HepG2 (cell line): ENCODE results near the gene RAD23A. TPM values are rescaled to one million over a fixed set of nuclear protein-coding genes. Genes with fewer than 3 reads are reported as not detected.

ENCODE experiments used
- ELK4 ChIP-seq: sonication (generic); formaldehyde crosslinking; IDR thresholded peaks from 2 replicates; pipeline ENCODE4 v1.9.0; 2021; ENCODE audit warnings: missing genetic modification reagents, borderline replicate concordance
- GABPA ChIP-seq, 2 experiments: IDR thresholded peaks; 2 replicates each; pipeline ENCODE4 v1.6.1; 2011 to 2016; ENCODE audit warnings: low read depth in 2 of 2, low read length in 1 of 2, missing biosample characterization in 1 of 2, missing genetic modification characterization in 1 of 2
- MIXL1 ChIP-seq: IDR thresholded peaks from 2 replicates; pipeline ENCODE4 v1.6.1; 2016
- NFE2L1 ChIP-seq: sonication (generic); formaldehyde crosslinking; IDR thresholded peaks from 2 replicates; pipeline ENCODE4 v1.4.0; 2020; ENCODE audit warnings: missing genetic modification reagents, mild to moderate bottlenecking, borderline replicate concordance
- NFIB ChIP-seq: sonication (generic); formaldehyde crosslinking; IDR thresholded peaks from 2 replicates; pipeline ENCODE4 v1.9.0; 2021; ENCODE audit warnings: missing genetic modification reagents, mild to moderate bottlenecking, borderline replicate concordance
- XBP1 ChIP-seq: sonication (generic); formaldehyde crosslinking; IDR thresholded peaks from 2 replicates; pipeline ENCODE4 v1.5.0; 2020; ENCODE audit warnings: missing genetic modification reagents
- ZBTB38 ChIP-seq: sonication (generic); formaldehyde crosslinking; IDR thresholded peaks from 2 replicates; pipeline ENCODE4 v1.5.1; 2020; ENCODE audit warnings: mild to moderate bottlenecking, missing genetic modification reagents
- ZNF17 ChIP-seq: sonication (generic); formaldehyde crosslinking; IDR thresholded peaks from 2 replicates; pipeline ENCODE4 v1.5.0; 2020; ENCODE audit warnings: mild to moderate bottlenecking, missing genetic modification reagents
- ZNF484 ChIP-seq: sonication (generic); formaldehyde crosslinking; IDR thresholded peaks from 2 replicates; pipeline ENCODE4 v1.5.1; 2020; ENCODE audit warnings: mild to moderate bottlenecking, low read depth, missing genetic modification reagents, borderline replicate concordance
- ZNF609 ChIP-seq: sonication (generic); formaldehyde crosslinking; IDR thresholded peaks from 2 replicates; pipeline ENCODE4 v1.4.0; 2020; ENCODE audit warnings: mild to moderate bottlenecking, missing genetic modification reagents, borderline replicate concordance
- ZNF614 ChIP-seq: IDR thresholded peaks from 2 replicates; pipeline ENCODE4 v1.6.1; 2018; ENCODE audit warnings: missing biosample characterization, missing genetic modification reagents, inconsistent platforms, borderline replicate concordance
- ZNF841 ChIP-seq: sonication (generic); formaldehyde crosslinking; IDR thresholded peaks from 2 replicates; pipeline ENCODE4 v1.8.1; 2023; ENCODE audit warnings: missing genetic modification reagents, borderline replicate concordance
- polyA plus RNA-seq, 8 experiments: library from polyadenylated mRNA; depleted of rRNA in 3 of 8; stranded (reverse) in 7 of 8; unstranded in 1 of 8; fragments of >200 nt; fragmentation: Illumina TruSeq in 4 of 8; extraction: Trizol in 4 of 8; gene quantifications; 2 replicates each; pipeline versions ENCODE4 v1.2.1 to v1.2.3, GENCODE V29; 2011 to 2016; ENCODE audit warnings: low read depth in 4 of 8, missing spikeins in 1 of 8, mixed read lengths in 1 of 8; ENCODE audit not compliant: insufficient read depth in 1 of 8
- total RNA-seq, 5 experiments: library from RNA; depleted of rRNA; stranded (reverse); fragments of >200 nt; fragmentation: Illumina TruSeq; extraction: Trizol; gene quantifications; 2 replicates each; pipeline ENCODE4 v1.2.3, GENCODE V29; 2016; ENCODE audit warnings: low read depth in 1 of 5
- TF ChIP-seq, protein P1 (sequence below): sonication (generic); formaldehyde crosslinking; IDR thresholded peaks from 2 replicates; pipeline ENCODE4 v1.5.0; 2020; ENCODE audit warnings: mild to moderate bottlenecking, missing genetic modification reagents, borderline replicate concordance
- TF ChIP-seq, protein P2 (sequence below): sonication (generic); formaldehyde crosslinking; IDR thresholded peaks from 2 replicates; pipeline ENCODE4 v1.4.0; 2020; ENCODE audit warnings: missing genetic modification reagents
- TF ChIP-seq, protein P3 (sequence below): sonication (generic); formaldehyde crosslinking; IDR thresholded peaks from 2 replicates; pipeline ENCODE4 v1.8.0; 2022; ENCODE audit warnings: low read depth, missing genetic modification reagents

Gene RAD23A
- total and polyA plus RNA-seq, 2 of the 13 experiments (the other 11 are each of a cell fraction or from before 2014, with no cell fraction given), result 42.5 to 54.2 TPM

DNA sequence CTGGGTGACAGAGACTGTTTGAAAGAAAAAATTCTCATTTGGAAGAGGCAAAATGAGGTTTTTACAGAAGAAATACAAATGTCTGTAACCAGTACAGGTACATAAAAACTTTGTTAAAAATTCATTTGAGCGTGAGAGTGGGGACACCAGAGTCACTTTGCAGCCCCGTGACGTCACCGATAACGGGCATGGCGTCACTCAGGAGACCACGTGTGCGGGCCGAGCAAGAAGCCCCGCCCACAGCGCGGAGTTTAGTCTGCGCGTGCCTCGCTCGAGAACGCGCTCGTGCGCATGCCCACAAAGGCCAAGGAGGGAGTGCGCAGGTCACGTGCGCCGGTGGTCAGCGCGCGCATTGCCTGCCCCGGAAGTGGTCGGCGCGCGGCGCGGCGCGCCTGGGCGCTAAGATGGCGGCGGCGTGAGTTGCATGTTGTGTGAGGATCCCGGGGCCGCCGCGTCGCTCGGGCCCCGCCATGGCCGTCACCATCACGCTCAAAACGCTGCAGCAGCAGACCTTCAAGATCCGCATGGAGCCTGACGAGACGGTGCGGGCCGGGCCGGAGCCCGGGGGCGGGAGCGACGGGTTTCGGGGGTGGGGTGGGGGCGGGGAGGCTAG lies at the start of gene RAD23A (continued):
- TF ChIP-seq, protein P1, sequence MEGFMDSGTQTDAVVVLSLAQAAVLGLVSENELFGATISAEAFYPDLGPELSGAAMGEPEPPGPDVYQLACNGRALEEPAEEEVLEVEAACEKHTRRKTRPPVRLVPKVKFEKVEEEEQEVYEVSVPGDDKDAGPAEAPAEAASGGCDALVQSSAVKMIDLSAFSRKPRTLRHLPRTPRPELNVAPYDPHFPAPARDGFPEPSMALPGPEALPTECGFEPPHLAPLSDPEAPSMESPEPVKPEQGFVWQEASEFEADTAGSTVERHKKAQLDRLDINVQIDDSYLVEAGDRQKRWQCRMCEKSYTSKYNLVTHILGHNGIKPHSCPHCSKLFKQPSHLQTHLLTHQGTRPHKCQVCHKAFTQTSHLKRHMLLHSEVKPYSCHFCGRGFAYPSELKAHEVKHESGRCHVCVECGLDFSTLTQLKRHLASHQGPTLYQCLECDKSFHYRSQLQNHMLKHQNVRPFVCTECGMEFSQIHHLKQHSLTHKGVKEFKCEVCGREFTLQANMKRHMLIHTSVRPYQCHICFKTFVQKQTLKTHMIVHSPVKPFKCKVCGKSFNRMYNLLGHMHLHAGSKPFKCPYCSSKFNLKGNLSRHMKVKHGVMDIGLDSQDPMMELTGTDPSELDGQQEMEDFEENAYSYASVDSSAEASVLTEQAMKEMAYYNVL, result no peak
- TF ChIP-seq MIXL1 (peak; percentile 84), ZNF17 (CRISPR knock-in tag) (no peak), NFE2L1 (peak; percentile 75; the same call in 1 of the 2 replicates), ZNF484 (CRISPR knock-in tag) (no peak), ZNF609 (CRISPR knock-in tag) (peak; percentile 56; the same call in 1 of the 2 replicates), XBP1 (CRISPR knock-in tag) (no peak), GABPA (IDR thresholded peaks at IDR 0.05; ENCODE audit: low read depth, low read length) (peak; percentile 86), GABPA (CRISPR knock-in tag; IDR thresholded peaks at IDR 0.05; ENCODE audit: low read depth) (peak; percentile 85), ZNF614 (CRISPR knock-in tag) (peak; percentile 70), ELK4 (CRISPR knock-in tag) (peak; percentile 81; the same call in 1 of the 2 replicates), ZBTB38 (peak; percentile 84; the same call in 1 of the 2 replicates), ZNF841 (CRISPR knock-in tag) (no peak), NFIB (CRISPR knock-in tag) (no peak)
- TF ChIP-seq, protein P2, sequence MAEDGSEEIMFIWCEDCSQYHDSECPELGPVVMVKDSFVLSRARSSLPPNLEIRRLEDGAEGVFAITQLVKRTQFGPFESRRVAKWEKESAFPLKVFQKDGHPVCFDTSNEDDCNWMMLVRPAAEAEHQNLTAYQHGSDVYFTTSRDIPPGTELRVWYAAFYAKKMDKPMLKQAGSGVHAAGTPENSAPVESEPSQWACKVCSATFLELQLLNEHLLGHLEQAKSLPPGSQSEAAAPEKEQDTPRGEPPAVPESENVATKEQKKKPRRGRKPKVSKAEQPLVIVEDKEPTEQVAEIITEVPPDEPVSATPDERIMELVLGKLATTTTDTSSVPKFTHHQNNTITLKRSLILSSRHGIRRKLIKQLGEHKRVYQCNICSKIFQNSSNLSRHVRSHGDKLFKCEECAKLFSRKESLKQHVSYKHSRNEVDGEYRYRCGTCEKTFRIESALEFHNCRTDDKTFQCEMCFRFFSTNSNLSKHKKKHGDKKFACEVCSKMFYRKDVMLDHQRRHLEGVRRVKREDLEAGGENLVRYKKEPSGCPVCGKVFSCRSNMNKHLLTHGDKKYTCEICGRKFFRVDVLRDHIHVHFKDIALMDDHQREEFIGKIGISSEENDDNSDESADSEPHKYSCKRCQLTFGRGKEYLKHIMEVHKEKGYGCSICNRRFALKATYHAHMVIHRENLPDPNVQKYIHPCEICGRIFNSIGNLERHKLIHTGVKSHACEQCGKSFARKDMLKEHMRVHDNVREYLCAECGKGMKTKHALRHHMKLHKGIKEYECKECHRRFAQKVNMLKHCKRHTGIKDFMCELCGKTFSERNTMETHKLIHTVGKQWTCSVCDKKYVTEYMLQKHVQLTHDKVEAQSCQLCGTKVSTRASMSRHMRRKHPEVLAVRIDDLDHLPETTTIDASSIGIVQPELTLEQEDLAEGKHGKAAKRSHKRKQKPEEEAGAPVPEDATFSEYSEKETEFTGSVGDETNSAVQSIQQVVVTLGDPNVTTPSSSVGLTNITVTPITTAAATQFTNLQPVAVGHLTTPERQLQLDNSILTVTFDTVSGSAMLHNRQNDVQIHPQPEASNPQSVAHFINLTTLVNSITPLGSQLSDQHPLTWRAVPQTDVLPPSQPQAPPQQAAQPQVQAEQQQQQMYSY (CRISPR knock-in tag), result peak; percentile 56; the same call in 1 of the 2 replicates
- TF ChIP-seq, protein P3, sequence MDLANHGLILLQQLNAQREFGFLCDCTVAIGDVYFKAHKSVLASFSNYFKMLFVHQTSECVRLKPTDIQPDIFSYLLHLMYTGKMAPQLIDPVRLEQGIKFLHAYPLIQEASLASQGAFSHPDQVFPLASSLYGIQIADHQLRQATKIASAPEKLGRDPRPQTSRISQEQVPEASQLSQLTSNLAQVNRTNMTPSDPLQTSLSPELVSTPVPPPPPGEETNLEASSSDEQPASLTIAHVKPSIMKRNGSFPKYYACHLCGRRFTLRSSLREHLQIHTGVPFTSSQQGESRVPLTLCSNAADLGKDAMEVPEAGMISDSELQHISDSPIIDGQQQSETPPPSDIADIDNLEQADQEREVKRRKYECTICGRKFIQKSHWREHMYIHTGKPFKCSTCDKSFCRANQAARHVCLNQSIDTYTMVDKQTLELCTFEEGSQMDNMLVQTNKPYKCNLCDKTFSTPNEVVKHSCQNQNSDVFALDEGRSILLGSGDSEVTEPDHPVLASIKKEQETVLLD (CRISPR knock-in tag), result no peak
